Activated T-cell treated with anti-CD3 and anti-CD28 coated beads, Interleukin-2, amount 50 U/mL, for 4 hours (primary cell): ENCODE data around the gene PAWR. TPM values are rescaled to one million over a fixed set of nuclear protein-coding genes. Genes with fewer than 3 reads are reported as not detected.
"Not testable (repeated sequence)": the region's sequence is repeated elsewhere in the genome, so short reads cannot be mapped to it uniquely, and the experiment has no call there.

Experiments
- ATAC-seq, 2 donors: fragments of 200-7000 bp; cut with Tn5 transposase; one replicate each; pipeline ENCODE4 v1.10.0; 2021
- DNase-seq: peaks from one replicate; pipeline ENCODE4 v3.0.0-alpha.2; 2020
- H3K27me3 Mint-ChIP-seq: one replicate; pipeline ENCODE4 v1.8.0; 2021; ENCODE audit warnings: low read depth, mixed read lengths
- H3K36me3 Mint-ChIP-seq: one replicate; pipeline ENCODE4 v1.8.0; 2022; ENCODE audit warnings: mixed read lengths; ENCODE audit not compliant: insufficient read depth
- H3K4me1 Mint-ChIP-seq: one replicate; pipeline ENCODE4 v1.8.0; 2021; ENCODE audit warnings: low read depth, mixed read lengths
- H3K4me3 Mint-ChIP-seq: one replicate; pipeline ENCODE4 v1.8.0; 2021; ENCODE audit warnings: mild to moderate bottlenecking, moderate library complexity, mixed read lengths
- H3K9me3 Mint-ChIP-seq: one replicate; pipeline ENCODE4 v1.8.0; 2021; ENCODE audit warnings: mixed read lengths
- total RNA-seq, 3 donors: library from RNA; stranded (reverse); gene quantifications; one replicate each; pipeline ENCODE4 v1.2.1, GENCODE V29; 2021

The PAWR gene
- total RNA-seq, 3 donors from 2014 or later, result 1.5 to 7.3 (median 7.3) TPM

- no peaks in the 10 kb centered on the region for H3K36me3 Mint-ChIP-seq
- no peaks in the 10 kb centered on the region for H3K4me1 Mint-ChIP-seq
- H3K27me3 Mint-ChIP-seq, result no peaks in the 10 kb centered on the region
- no peak overlapping the region for H3K4me3 Mint-ChIP-seq
- ATAC-seq (no peak), DNase-seq (no peak)
- H3K9me3 Mint-ChIP-seq, result no peaks in the 10 kb centered on the region
These were observed 142.2 kb downstream of the PAWR start for GRCh38 chr12:79548610-79548924.

DNA sequence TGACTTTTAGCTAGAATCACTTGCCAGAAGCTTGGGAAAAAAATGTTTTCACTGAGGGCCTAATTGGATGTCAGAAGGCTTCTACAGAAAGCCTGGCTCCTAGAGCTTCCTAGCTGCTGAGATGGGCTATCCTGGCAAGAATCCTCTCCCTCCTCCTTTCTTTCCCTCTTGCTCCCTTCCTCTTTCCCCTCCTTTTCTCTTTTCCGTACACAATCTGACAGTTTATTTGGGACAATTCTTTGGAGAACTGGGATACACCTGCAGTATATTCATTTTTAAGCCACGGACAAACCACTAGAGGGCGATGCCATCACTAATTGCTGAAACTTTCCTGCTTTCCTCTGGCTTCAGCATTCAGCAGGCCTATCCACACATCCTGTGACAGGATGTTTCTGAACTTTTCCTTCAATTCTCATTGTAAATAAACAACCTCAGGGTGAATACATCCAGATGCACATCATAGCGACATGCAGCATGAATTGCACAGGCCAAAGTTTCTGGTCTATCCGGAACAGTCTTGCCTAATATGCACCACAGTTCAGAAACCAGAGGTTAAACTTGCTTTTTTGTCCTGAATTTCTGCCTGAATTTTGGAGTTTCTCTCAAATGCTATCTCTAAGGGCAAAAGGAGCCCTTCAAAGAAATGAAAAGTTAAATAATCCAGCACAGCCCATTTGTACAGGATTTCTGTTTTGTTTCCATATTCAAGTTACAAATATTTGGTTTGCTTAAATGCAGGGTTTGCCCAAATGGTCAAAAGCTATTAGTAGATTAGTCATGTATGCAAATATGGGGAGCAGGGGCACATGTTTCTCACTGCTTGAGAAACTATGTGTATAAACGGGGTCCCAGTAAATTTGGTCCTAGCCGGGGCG lies 142.8 kb downstream of the PAWR start:
- no peaks in the 10 kb centered on the region for H3K27me3 Mint-ChIP-seq
- no peak for DNase-seq

GRCh38 chr12:79547044-79547734 lies 143.6 kb downstream of the PAWR start:
- Mint-ChIP-seq H3K9me3 (no peaks in the 10 kb centered on the region), H3K27me3 (no peaks in the 10 kb centered on the region), H3K4me3 (no peak overlapping the region)

More for the DNA sequence above, 142.8 kb downstream of the PAWR start:
- H3K9me3 Mint-ChIP-seq, result no peaks in the 10 kb centered on the region
- no peak for ATAC-seq
- H3K4me1 Mint-ChIP-seq, result no peaks in the 10 kb centered on the region
- no peaks in the 10 kb centered on the region for H3K36me3 Mint-ChIP-seq
- no peak overlapping the region for H3K4me3 Mint-ChIP-seq

GRCh38 chr12:79546466-79547043 lies 144.2 kb downstream of the PAWR start:
- no peak for DNase-seq
- Mint-ChIP-seq H3K4me3 (no peak overlapping the region), H3K27me3 (no peaks in the 10 kb centered on the region), H3K4me1 (no peaks in the 10 kb centered on the region), H3K9me3 (no peaks in the 10 kb centered on the region), H3K36me3 (no peaks in the 10 kb centered on the region)
- no peak for ATAC-seq

More at GRCh38 chr12:79547044-79547734, 143.6 kb downstream of the PAWR start:
- H3K4me1 Mint-ChIP-seq, result no peaks in the 10 kb centered on the region
- H3K36me3 Mint-ChIP-seq, result no peaks in the 10 kb centered on the region
- DNase-seq (no peak), ATAC-seq (no peak)

DNA sequence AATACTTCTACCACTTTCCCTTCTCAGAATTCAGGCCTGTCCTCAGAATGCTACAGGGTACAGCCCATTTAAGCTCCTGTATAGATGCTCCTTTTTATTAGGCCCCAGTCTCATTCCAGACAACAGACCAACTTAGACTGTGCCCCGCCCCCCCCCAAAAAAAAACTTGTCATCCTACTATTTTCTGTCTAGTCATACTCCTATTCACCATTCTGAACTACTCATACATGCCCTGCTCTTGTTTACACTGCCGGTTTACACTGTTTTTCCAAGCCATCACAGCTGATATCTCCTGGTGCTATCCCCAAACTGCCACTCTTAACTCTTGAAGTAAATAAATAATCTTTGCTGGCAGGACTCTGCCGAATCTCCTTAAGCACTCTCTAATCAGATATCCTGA lies 146.3 kb downstream of the PAWR start:
- DNase-seq, H3K9me3 Mint-ChIP-seq, H3K27me3 Mint-ChIP-seq, H3K4me3 Mint-ChIP-seq, H3K36me3 Mint-ChIP-seq, H3K4me1 Mint-ChIP-seq, ATAC-seq: not testable (repeated sequence)

- Mint-ChIP-seq H3K9me3 (no peaks in the 10 kb centered on the region), H3K4me1 (no peaks in the 10 kb centered on the region), H3K36me3 (no peaks in the 10 kb centered on the region), H3K4me3 (no peak overlapping the region), H3K27me3 (no peaks in the 10 kb centered on the region)
- DNase-seq (no peak), ATAC-seq (no peak)
These were observed 153.1 kb downstream of the PAWR start for GRCh38 chr12:79537675-79538074.

GRCh38 chr12:79535751-79536150 lies 155.0 kb downstream of the PAWR start:
- H3K9me3 Mint-ChIP-seq, result no peaks in the 10 kb centered on the region
- H3K36me3 Mint-ChIP-seq, result no peaks in the 10 kb centered on the region
- H3K4me3 Mint-ChIP-seq, result no peak overlapping the region
- H3K27me3 Mint-ChIP-seq, result no peaks in the 10 kb centered on the region
- DNase-seq (no peak), ATAC-seq (no peak)
- no peaks in the 10 kb centered on the region for H3K4me1 Mint-ChIP-seq

Other genes with a start within 250 kb of the PAWR start
- 10 to 100 TPM; 51.0 to 62.5 (median 56.8) TPM for gene PPP1R12A, start 244.1 kb upstream of the PAWR start, total RNA-seq